ENCODE data around the gene CNIH3. TPM values are rescaled to one million over a fixed set of nuclear protein-coding genes. Genes with fewer than 3 reads are reported as not detected.
"Not testable (repeated sequence)": the region's sequence is repeated elsewhere in the genome, so short reads cannot be mapped to it uniquely, and the experiment has no call there.

The CNIH3 gene
- total RNA-seq, 1 experiment from 2014 or later, result 4.2 TPM

DNA sequence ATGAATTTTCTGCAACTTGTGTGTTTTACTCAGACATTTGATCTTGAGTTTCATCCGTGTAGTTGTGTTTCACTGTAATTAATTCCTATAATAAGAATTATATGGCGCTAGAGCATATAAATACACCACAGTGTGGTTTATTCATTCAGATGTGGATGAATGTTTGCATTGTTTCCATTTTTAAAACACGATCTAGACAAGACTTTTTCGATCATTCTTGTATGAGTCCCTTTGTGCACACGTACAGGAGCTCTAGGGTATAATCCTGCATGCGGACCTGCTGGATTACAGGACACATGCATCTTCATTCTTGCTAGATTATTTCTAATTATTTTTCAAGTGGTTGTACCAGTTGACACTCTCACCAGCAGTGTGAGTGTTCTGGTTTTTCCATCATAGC, 46.8 kb upstream of the CNIH3 start:
- H3K4me1 ChIP-seq (ENCODE audit: insufficient read depth, low read length), result no peaks in the 10 kb centered on the region
- H3K4me3 Mint-ChIP-seq, result no peak overlapping the region
- H3K79me1 ChIP-seq (ENCODE audit: insufficient read depth, low read depth, low read length, poor library complexity, severe bottlenecking), result no peaks in the 10 kb centered on the region
- H3K18ac ChIP-seq (ENCODE audit: insufficient read length, low read depth, low read length), result no peak overlapping the region
- H2AFZ ChIP-seq (ENCODE audit: low read length), result no peak overlapping the region
- no peak overlapping the region for H2BK12ac ChIP-seq (ENCODE audit: insufficient read length, low read depth, low read length)
- H3K27me3 Mint-ChIP-seq (ENCODE audit: low read depth), result no peaks in the 10 kb centered on the region
- no peak overlapping the region for H3K56ac ChIP-seq (ENCODE audit: insufficient read length, low read depth, low read length)
- H3K36me3 Mint-ChIP-seq (ENCODE audit: insufficient read depth in 1 of 3, low read depth in 3 of 3), result no peaks in the 10 kb centered on the region
- no peak overlapping the region for H4K8ac ChIP-seq (replicated peaks; ENCODE audit: insufficient read length, low read depth, low read length)
- no peaks in the 10 kb centered on the region for H3K9me3 Mint-ChIP-seq
- no CpG with 5 or more reads among the region's 6 CpGs for WGBS (ENCODE audit: extremely low coverage, insufficient read length, low lambda C conversion rate)
- H4K91ac ChIP-seq (ENCODE audit: insufficient read length, low read depth, low read length), result no peak overlapping the region
- no peak overlapping the region for H3K4ac ChIP-seq (ENCODE audit: low read depth, low read length)
- TF ChIP-seq, protein P1, sequence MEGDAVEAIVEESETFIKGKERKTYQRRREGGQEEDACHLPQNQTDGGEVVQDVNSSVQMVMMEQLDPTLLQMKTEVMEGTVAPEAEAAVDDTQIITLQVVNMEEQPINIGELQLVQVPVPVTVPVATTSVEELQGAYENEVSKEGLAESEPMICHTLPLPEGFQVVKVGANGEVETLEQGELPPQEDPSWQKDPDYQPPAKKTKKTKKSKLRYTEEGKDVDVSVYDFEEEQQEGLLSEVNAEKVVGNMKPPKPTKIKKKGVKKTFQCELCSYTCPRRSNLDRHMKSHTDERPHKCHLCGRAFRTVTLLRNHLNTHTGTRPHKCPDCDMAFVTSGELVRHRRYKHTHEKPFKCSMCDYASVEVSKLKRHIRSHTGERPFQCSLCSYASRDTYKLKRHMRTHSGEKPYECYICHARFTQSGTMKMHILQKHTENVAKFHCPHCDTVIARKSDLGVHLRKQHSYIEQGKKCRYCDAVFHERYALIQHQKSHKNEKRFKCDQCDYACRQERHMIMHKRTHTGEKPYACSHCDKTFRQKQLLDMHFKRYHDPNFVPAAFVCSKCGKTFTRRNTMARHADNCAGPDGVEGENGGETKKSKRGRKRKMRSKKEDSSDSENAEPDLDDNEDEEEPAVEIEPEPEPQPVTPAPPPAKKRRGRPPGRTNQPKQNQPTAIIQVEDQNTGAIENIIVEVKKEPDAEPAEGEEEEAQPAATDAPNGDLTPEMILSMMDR (conservative IDR thresholded peaks at IDR 0.05), result no peak
- H3K4me2 ChIP-seq (ENCODE audit: insufficient read depth, insufficient read length, low read length), result no peak overlapping the region
- no peak overlapping the region for H3K27ac ChIP-seq (ENCODE audit: insufficient read length, low read depth, low read length)
- H3T11ph ChIP-seq (ENCODE audit: low read length), result no peak overlapping the region
- DNase-seq, result no peak
- no peak overlapping the region for H3K14ac ChIP-seq (ENCODE audit: insufficient read depth, low read length)
- no peaks in the 10 kb centered on the region for H3K23me2 ChIP-seq (ENCODE audit: insufficient read length, low read depth, low read length, poor library complexity, severe bottlenecking)
- no peak overlapping the region for H3K23ac ChIP-seq (ENCODE audit: insufficient read length, low read depth, low read length)
- no peaks in the 10 kb centered on the region for H3K4me1 Mint-ChIP-seq
- no peak overlapping the region for H4K5ac ChIP-seq (ENCODE audit: insufficient read length, low read depth, low read length)
- no peak overlapping the region for H2BK5ac ChIP-seq (ENCODE audit: insufficient read length, low read length)
- no peak overlapping the region for H2BK15ac ChIP-seq (ENCODE audit: low read depth, low read length)
- no peaks in the 10 kb centered on the region for H4K20me1 ChIP-seq (ENCODE audit: control insufficient read depth, insufficient read depth, insufficient read length)
- no peaks in the 10 kb centered on the region for H3K27me3 ChIP-seq (ENCODE audit: insufficient read depth, low read length)
- H3K79me2 ChIP-seq (ENCODE audit: insufficient read depth, low read length), result no peaks in the 10 kb centered on the region
- no peak overlapping the region for H3K27ac Mint-ChIP-seq
- no peaks in the 10 kb centered on the region for H3K9me3 ChIP-seq (ENCODE audit: control insufficient read depth, low read depth, low read length)
- H3K9ac ChIP-seq (ENCODE audit: extremely low read depth, insufficient read length, low read length), result no peak overlapping the region
- H2BK20ac ChIP-seq (ENCODE audit: low read depth, low read length, poor library complexity, severe bottlenecking), result no peak overlapping the region
- no peak overlapping the region for H2AK5ac ChIP-seq (ENCODE audit: insufficient read length, low read length)
- no peak overlapping the region for H2BK120ac ChIP-seq (ENCODE audit: low read depth, low read length, poor library complexity, severe bottlenecking)

DNA sequence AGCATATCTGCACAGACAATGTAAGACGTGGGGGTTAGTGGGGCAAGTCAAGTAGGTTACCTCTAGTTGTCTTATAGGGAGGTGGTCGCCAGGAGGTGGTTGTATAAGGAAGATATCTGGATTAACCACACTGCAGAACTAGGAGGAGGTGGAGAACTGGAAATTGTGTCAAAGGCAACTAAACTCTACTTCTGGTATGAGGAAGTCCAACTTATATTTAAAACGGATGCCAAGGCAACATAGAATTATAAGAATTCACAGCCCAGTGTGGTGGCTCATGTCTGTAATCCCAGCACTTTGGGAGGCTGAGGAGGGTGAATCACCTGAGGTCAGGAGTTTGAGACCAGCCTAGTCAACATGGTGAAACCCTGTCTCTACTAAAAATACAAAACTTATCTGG, 44.1 kb upstream of the CNIH3 start:
- H2AFZ ChIP-seq (ENCODE audit: low read length); H3K27me3 ChIP-seq (ENCODE audit: insufficient read depth, low read length); H3K4me2 ChIP-seq (ENCODE audit: insufficient read depth, insufficient read length, low read length); H3K4me3 Mint-ChIP-seq; H4K8ac ChIP-seq (replicated peaks; ENCODE audit: insufficient read length, low read depth, low read length); H3K27ac Mint-ChIP-seq; H2BK12ac ChIP-seq (ENCODE audit: insufficient read length, low read depth, low read length); H3K4me1 Mint-ChIP-seq; H3K23ac ChIP-seq (ENCODE audit: insufficient read length, low read depth, low read length); H3K79me2 ChIP-seq (ENCODE audit: insufficient read depth, low read length); H4K91ac ChIP-seq (ENCODE audit: insufficient read length, low read depth, low read length); H3K23me2 ChIP-seq (ENCODE audit: insufficient read length, low read depth, low read length, poor library complexity, severe bottlenecking); H2BK120ac ChIP-seq (ENCODE audit: low read depth, low read length, poor library complexity, severe bottlenecking); H3K4me1 ChIP-seq (ENCODE audit: insufficient read depth, low read length); H3K4ac ChIP-seq (ENCODE audit: low read depth, low read length); H3K27ac ChIP-seq (ENCODE audit: insufficient read length, low read depth, low read length); H3K9ac ChIP-seq (ENCODE audit: extremely low read depth, insufficient read length, low read length); H2BK5ac ChIP-seq (ENCODE audit: insufficient read length, low read length); H2BK15ac ChIP-seq (ENCODE audit: low read depth, low read length); H3K27me3 Mint-ChIP-seq (ENCODE audit: low read depth); H2BK20ac ChIP-seq (ENCODE audit: low read depth, low read length, poor library complexity, severe bottlenecking); H3T11ph ChIP-seq (ENCODE audit: low read length); H3K9me3 Mint-ChIP-seq; H2AK5ac ChIP-seq (ENCODE audit: insufficient read length, low read length); H3K79me1 ChIP-seq (ENCODE audit: insufficient read depth, low read depth, low read length, poor library complexity, severe bottlenecking); H3K14ac ChIP-seq (ENCODE audit: insufficient read depth, low read length); H4K20me1 ChIP-seq (ENCODE audit: control insufficient read depth, insufficient read depth, insufficient read length); H3K9me3 ChIP-seq (ENCODE audit: control insufficient read depth, low read depth, low read length); H3K18ac ChIP-seq (ENCODE audit: insufficient read length, low read depth, low read length); H4K5ac ChIP-seq (ENCODE audit: insufficient read length, low read depth, low read length); H3K36me3 Mint-ChIP-seq (ENCODE audit: insufficient read depth in 1 of 3, low read depth in 3 of 3); H3K56ac ChIP-seq (ENCODE audit: insufficient read length, low read depth, low read length); DNase-seq: not testable (repeated sequence)
- no CpG with 5 or more reads among the region's 3 CpGs for WGBS (ENCODE audit: extremely low coverage, insufficient read length, low lambda C conversion rate)
